NCI-H2107 treated with DMSO at 0.1 percent for 48 hours (cell line): ENCODE measurements around the gene SLC43A1.

Experiments used
- DNase-seq: peaks from one replicate; lab custom pipeline; 2025; ENCODE audit not compliant: unreplicated experiment; lab: John Stamatoyannopoulos, UW

SLC43A1 gene

GRCh38 chr11:57498540-57498939, 17.0 kb downstream of the SLC43A1 start:
- DNase-seq: no peak

GRCh38 chr11:57497303-57498247, 17.9 kb downstream of the SLC43A1 start:
- no peak for DNase-seq

GRCh38 chr11:57496109-57496820, 19.2 kb downstream of the SLC43A1 start:
- no peak for DNase-seq

DNA sequence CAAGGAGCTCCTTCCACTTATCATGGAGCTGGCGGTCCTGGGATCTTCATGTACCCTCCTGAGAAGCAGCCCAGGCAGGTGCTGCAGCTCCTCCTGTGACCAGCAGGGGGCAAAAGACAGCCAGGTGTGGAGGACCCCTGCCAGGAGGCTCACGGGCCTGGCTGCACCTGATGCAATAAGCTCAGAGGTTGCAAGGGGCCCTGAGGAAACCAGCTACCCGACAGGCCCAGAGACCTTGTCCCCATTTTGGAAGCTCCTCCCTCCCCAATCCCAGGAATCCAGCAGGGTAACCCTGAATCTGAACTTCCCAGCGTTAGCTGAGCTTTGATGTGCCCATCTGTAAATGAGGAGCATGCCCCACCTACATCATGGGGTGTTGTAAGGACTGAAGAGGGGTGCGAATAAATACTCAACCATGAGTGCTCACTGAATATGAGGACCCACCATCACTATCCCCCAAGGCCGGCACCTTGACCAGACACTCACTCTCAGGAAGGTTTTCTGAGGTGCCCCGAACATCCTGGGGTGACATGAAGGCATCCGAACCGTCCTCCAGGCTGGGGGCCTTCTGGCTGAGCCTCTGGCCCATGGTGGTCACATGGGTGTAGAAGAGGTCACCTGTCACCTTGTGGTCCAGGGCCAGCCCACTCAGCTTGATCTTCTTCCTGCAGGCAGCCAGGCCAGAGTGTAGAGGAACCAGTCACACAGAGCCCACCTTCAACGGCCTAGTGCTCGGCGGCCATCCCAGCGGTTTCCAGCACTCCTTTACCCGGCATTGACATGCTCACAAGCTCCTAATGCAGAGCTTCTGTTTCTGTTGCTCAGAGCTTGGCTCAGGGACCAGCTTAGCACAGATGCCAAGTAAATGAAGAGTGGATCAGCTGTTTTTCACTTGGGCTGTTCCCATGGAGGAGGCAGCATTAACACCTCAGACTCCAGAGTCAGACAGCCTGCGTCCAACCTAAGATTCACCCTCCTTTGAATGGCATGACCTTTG, 21.7 kb downstream of the SLC43A1 start:
- DNase-seq: no peak

GRCh38 chr11:57491371-57492061, 24.0 kb downstream of the SLC43A1 start:
- no peak for DNase-seq

GRCh38 chr11:57490456-57491248, 24.9 kb downstream of the SLC43A1 start:
- no peak for DNase-seq

GRCh38 chr11:57487920-57488659, 27.4 kb downstream of the SLC43A1 start:
- DNase-seq: no peak

DNA sequence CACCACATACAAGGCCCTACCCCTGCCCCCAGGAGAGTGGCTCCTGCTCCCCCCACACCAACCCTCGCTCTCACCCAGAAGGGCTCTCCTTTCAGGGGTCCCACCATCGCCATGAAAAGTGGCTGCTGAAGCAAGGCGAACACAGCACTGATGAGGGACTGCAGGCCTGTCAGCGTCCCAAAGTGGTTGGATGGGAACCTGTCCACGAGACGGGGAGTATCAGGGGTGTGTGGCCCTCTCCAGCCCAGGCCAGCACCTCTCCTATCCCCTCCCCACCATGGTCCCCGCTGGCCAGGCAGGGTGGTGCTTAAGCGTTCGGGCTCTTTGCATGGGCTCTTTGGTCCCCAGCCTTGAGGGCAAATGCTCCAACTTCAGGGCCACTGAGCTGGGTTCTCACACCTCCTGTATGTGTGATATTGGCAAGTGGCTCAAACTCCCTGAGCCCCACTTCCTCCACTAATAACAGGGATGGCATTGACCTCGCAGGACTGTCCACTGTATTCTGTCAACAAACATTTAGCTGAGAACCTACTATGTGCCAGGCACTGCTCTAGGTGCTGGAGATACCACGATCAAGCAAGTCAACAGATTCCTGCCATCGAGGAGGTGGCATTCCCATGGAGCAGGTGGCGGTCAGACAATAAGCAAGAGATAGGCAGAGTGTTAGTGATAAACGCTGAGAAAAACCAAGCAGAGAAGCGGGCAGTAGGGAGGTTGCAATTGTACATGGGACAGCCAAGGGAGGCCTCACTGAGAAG, 28.3 kb downstream of the SLC43A1 start:
- no peak for DNase-seq

GRCh38 chr11:57485217-57485990, 30.1 kb downstream of the SLC43A1 start:
- no peak for DNase-seq

- no peak for DNase-seq
Observed at GRCh38 chr11:57484141-57484710, 31.3 kb downstream of the SLC43A1 start.

DNA sequence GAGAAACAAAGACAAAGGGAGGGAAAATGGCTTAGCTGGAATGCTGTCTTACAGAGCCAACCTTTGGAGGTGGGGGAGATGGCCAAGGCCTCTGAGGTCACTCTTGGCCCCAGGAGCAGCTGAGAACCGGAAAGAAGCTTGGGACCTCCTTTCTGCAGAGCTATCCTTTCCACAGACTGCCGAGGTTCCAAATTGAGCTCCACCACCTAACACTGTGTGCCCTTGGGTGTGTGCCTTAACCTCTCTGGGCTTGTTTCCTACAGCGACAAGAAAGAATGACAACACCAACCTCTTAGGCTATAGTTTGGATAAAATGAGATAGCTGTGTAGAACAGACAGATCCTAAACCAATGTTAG, 32.0 kb downstream of the SLC43A1 start:
- no peak for DNase-seq

GRCh38 chr11:57482782-57483561, 32.5 kb downstream of the SLC43A1 start:
- no peak for DNase-seq

- no peak for DNase-seq
Observed at GRCh38 chr11:57481915-57482781, 33.4 kb downstream of the SLC43A1 start.

DNA sequence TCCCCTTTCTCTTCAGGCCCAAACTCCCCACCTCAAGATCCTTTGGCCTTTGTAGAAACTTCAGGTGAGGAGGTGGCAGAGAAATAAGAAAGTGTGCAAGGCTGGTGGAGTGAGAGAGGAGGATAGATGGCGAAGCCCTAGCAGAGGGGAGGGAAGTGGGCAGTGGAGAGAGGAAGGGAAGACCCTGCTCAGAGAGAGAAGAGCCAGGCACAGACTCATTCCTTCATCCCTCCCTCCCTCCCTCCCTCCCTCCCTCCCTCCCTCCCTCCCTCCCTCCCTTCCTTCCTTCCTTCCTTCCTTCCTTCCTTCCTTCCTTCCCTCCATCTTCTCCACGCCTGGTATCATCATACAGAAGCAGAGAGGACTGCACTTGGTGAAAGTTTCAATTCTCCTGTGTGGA, 34.2 kb downstream of the SLC43A1 start:
- DNase-seq: no peak

DNA sequence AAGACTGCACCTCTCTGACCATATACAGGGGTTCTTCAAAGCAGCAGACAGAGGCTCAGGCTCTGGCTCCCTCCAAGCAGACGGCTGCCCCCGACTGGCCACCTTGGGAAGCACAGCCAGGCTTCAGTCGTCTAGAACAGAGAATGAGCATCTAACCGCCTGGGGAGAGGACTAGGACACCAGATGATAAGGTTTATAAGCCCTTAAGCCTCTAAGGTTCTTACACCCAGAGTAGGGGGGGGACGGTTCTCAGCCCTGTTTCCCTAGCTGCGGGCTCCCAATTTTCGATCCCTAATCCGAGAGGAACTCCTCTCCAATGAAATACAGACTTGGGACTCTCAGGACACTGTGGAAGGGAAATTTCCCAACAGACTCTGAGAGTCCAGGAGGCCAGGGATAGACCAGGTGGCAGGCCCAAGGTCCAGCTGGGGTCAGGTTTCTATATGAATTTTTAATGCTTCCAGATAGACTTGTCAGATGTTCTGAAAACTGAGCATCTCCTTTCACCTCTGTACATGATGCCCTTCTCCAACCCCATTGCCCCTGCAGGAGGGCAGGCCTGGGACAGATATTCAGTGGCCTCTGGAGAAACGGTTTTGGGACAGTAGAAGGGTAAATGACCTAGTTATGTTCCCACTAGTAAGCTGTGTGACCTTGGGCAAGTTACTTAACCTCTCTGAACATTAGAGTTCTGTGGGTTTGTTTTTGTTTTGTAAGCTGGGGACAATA, 34.9 kb downstream of the SLC43A1 start:
- DNase-seq: no peak
